HEK293T (cell line): ENCODE measurements around the gene KLHL41.

Experiments
- CTCF ChIA-PET: fragments of 350-600 bp; formaldehyde crosslinking; extraction: SDS; loops from one replicate; lab custom pipeline; 2021; ENCODE audit warnings: antibody characterized with exemption, inconsistent platforms; lab: Yijun Ruan, JAX
- POLR2A ChIA-PET: fragments of 350-600 bp; formaldehyde crosslinking; extraction: SDS; loops from one replicate; lab custom pipeline; 2020; ENCODE audit warnings: antibody characterized with exemption, inconsistent platforms; lab: Yijun Ruan, JAX
- DNase-seq: peaks from one replicate; pipeline ENCODE4 v3.0.0; 2012; ENCODE audit warnings: mixed read lengths; ENCODE audit errors: extremely low spot score
- ARNT ChIP-seq: fragments of 450-650 bp; IDR thresholded peaks from 2 replicates; pipeline ENCODE4 v1.6.1; 2017; ENCODE audit warnings: mild to moderate bottlenecking
- BHLHE40 ChIP-seq: fragments of 450-650 bp; IDR thresholded peaks from 2 replicates; pipeline ENCODE4 v1.6.1; 2016; ENCODE audit warnings: mild to moderate bottlenecking, moderate library complexity, borderline replicate concordance
- CTBP1 ChIP-seq: fragments of 450-650 bp; IDR thresholded peaks from 2 replicates; pipeline ENCODE4 v1.6.1; 2016; ENCODE audit warnings: borderline replicate concordance
- ELF4 ChIP-seq: fragments of 450-650 bp; IDR thresholded peaks from 2 replicates; pipeline ENCODE4 v1.6.1; 2017; ENCODE audit warnings: antibody characterized with exemption
- FOXA1 ChIP-seq: fragments of 450-650 bp; IDR thresholded peaks from 2 replicates; pipeline ENCODE4 v1.6.1; 2016; ENCODE audit warnings: mild to moderate bottlenecking
- FOXK2 ChIP-seq: fragments of 450-650 bp; IDR thresholded peaks from 2 replicates; pipeline ENCODE4 v1.6.1; 2016; ENCODE audit warnings: mild to moderate bottlenecking
- FOXM1 ChIP-seq: fragments of 450-650 bp; IDR thresholded peaks from 2 replicates; pipeline ENCODE4 v1.6.1; 2017; ENCODE audit warnings: mild to moderate bottlenecking, borderline replicate concordance
- HDGF ChIP-seq: fragments of 450-650 bp; IDR thresholded peaks from 2 replicates; pipeline ENCODE4 v1.6.1; 2017; ENCODE audit warnings: antibody characterized with exemption, borderline replicate concordance
- L3MBTL2 ChIP-seq: fragments of 450-650 bp; conservative IDR thresholded peaks from 2 replicates; pipeline ENCODE4 v1.6.1; 2016; ENCODE audit warnings: mild to moderate bottlenecking
- LEF1 ChIP-seq: fragments of 450-650 bp; IDR thresholded peaks from 2 replicates; pipeline ENCODE4 v1.6.1; 2017; ENCODE audit warnings: mild to moderate bottlenecking, borderline replicate concordance
- NFRKB ChIP-seq: fragments of 450-650 bp; IDR thresholded peaks from 2 replicates; pipeline ENCODE4 v1.6.1; 2016; ENCODE audit warnings: mild to moderate bottlenecking, moderate library complexity
- SP1 ChIP-seq: fragments of 450-650 bp; IDR thresholded peaks from 2 replicates; pipeline ENCODE4 v1.6.1; 2017
- SUZ12 ChIP-seq: fragments of 450-650 bp; IDR thresholded peaks from 2 replicates; pipeline ENCODE4 v1.6.1; 2016; ENCODE audit warnings: mild to moderate bottlenecking
- TARDBP ChIP-seq: fragments of 450-650 bp; IDR thresholded peaks from 2 replicates; pipeline ENCODE4 v1.6.1; 2016
- ZNF384 ChIP-seq: fragments of 450-650 bp; IDR thresholded peaks from 2 replicates; pipeline ENCODE4 v1.6.1; 2016
- TF ChIP-seq, protein P1 (sequence below): fragments of 450-650 bp; IDR thresholded peaks from 2 replicates; pipeline ENCODE4 v1.6.1; 2016

Gene KLHL41

DNA sequence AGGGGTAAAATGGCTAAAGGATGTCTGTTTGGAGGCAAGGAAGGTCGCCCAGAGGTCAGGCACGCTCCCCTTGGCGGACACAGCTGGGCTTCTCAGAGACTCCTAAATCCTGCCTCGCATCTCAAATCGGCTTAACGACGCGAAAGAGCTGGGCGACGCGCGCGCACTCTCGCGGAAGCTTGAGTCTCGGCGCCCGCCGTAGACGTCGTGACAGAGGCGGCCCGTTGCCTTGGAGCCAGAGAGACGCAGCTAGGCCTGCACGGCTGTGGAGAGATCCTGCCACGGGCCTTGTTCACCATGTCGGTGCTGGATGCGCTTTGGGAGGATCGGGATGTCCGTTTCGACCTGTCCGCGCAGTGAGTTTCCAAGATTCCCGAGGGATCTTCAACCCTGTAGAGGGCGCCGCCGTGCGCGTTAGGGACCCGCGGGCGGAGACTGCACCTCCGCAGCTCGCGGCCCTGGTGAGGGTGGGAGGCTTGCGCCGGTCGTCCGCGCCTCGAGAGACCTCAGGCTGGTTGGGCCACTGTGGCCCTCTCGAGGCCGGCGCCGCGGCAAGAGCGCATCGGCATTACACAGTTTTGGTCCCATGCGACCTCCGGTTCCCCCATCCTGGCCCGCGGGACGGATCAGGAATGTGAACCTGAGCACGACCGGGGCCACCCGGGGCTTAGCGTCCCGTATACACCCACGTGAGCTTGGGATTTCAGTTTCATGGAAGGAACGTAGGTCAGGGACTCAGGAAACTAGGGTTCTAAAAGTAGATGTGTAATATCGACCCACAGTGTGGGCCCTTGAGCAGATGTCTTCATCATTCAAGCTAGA is 30.0 kb upstream of the KLHL41 start, which contains the start of gene BBS5:
BBS5 (plus strand) TSS at position 238 of the 822 bp plus-strand sequence; CDS start at position 298, 60 bp downstream.
- DNase-seq, result peak; percentile 67
- TF ChIP-seq TARDBP (peak; percentile 15; the same call in 1 of the 2 replicates), CTBP1 (0 out of 2 replicates have a peak, but pooled peaks have one; percentile 26), SP1 (no peak), ELF4 (no peak), HDGF (no peak), L3MBTL2 (peak; percentile 78), BHLHE40 (no peak)
- TF ChIP-seq, protein P1, sequence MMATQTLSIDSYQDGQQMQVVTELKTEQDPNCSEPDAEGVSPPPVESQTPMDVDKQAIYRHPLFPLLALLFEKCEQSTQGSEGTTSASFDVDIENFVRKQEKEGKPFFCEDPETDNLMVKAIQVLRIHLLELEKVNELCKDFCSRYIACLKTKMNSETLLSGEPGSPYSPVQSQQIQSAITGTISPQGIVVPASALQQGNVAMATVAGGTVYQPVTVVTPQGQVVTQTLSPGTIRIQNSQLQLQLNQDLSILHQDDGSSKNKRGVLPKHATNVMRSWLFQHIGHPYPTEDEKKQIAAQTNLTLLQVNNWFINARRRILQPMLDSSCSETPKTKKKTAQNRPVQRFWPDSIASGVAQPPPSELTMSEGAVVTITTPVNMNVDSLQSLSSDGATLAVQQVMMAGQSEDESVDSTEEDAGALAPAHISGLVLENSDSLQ, result no peak
- ChIA-PET POLR2A (interaction anchor here (0.8 to 1.6 kb wide), 6 partner anchors 9 to 105 kb away, joined by 3 to 5 read pairs (median 3); partner anchors contain the start of genes FASTKD1 and PPIG), CTCF (interaction anchor here (0.7 to 2.0 kb wide), 7 partner anchors 9 to 1652 kb away, joined by 3 to 7 read pairs (median 3); no protein-coding TSS in a partner anchor)

DNA sequence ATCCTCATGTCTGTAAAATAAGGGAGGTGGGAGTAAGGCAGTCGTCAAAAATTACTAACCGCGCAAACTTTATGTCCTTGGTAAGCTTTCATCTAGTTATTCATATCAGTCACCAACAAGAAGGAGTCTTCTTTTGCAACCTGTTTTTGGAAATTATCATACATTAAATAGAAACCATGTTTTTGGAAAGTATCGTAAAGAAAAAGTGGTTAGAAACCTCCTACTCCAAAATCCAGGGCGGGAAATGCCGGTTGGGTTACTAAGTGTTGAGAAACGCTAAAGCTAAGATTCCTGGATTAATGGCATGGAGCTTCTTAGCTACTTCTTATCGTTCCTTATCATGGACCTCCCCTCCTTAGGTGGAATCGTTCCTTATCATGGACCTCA is 29.4 kb upstream of the KLHL41 start:
- DNase-seq, result no peak
- no peak for TF ChIP-seq NFRKB
- no peak for TF ChIP-seq SUZ12
- TF ChIP-seq HDGF, result no peak
- TF ChIP-seq ELF4, result no peak
- no peak for TF ChIP-seq CTBP1
- TF ChIP-seq FOXK2, result no peak
- TF ChIP-seq L3MBTL2, result no peak
- TF ChIP-seq BHLHE40, result no peak
- no peak for TF ChIP-seq ZNF384
- TF ChIP-seq TARDBP, result no peak
- POLR2A ChIA-PET, result interaction anchor here (1.1 to 1.6 kb wide), 4 partner anchors 8 to 94 kb away, joined by 3 to 5 read pairs (median 4); partner anchors contain the start of gene FASTKD1
- CTCF ChIA-PET, result interaction anchor here (0.7 to 2.0 kb wide), 6 partner anchors 9 to 349 kb away, joined by 3 to 7 read pairs (median 3); no protein-coding TSS in a partner anchor

DNA sequence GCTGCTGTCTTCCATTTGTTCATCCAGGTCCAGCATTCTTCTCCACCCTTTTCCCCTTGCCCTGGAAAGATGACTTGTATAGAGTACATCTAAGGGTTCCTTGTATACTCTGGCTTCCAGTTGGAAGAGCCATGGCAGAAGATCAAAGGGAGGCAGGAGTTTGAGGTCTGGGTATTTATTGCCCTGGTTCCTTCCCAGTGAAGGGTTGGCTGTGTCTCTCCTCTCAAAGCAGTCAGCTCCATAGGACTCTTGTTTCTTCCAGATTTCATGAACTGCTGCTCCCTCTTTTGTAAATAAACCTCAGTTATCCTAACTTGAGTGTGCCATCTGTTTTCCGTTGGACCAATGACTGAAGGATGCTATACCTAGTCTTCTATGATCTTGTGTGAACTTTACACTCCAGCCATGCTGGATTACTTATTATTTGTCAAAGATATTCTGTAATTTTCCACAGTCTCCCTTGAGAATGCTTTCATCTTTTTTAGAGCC is 23.8 kb upstream of the KLHL41 start:
- ChIA-PET POLR2A (no interaction called here), CTCF (no interaction called here)
- TF ChIP-seq L3MBTL2 (no peak), BHLHE40 (no peak), ZNF384 (no peak), ELF4 (no peak), SUZ12 (no peak)
- no peak for DNase-seq

DNA sequence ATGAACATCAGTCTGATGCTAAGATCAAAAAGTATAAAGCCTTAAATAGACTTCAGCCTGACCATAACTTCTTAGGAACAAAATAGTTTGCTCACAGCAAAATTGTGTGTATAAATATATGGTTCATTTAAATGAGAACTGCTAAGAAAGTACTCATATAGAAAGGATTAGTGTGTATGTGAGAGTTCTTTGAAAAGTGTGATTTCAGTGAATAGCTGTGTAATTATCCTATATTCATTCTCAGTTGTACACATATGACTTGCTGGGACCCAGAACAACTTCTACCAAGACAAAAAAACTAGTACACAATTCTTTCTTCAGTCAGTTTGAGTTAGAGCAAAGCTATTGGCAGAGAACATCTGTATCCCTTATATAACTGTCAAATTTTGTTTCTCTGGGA is 23.0 kb upstream of the KLHL41 start:
- ChIA-PET CTCF (no interaction called here), POLR2A (no interaction called here)
- TF ChIP-seq HDGF (no peak), FOXK2 (no peak), NFRKB (no peak), ARNT (no peak), ZNF384 (no peak), FOXA1 (no peak), L3MBTL2 (no peak), SUZ12 (no peak), LEF1 (no peak), FOXM1 (no peak), SP1 (no peak), TARDBP (no peak), BHLHE40 (no peak), ELF4 (no peak), CTBP1 (no peak)
- TF ChIP-seq, protein P1, result no peak
- no peak for DNase-seq

DNA sequence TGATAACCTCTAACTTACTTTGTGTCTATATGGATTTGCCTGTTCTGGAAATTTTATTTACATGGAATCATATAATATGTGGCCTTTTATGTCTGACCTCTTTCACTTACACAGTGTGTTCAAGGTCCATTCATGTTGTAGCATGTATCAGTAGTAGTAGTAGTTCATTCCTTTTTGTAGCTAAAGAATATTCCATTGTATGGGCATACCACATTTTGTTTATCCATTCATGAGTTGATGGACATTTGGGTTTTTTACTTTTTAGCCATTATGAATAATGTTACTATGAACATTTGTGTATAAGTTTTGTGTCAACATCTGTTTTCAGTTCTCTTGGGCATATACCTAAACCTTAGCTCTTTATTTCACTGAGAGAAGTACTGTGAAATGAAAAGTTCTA is 18.7 kb upstream of the KLHL41 start:
- POLR2A ChIA-PET, result interaction anchor here (0.8 kb wide), 1 partner anchor 11 kb away, joined by 3 read pairs; the partner anchor contains the start of gene BBS5
- TF ChIP-seq L3MBTL2, result no peak
- no peak for TF ChIP-seq HDGF
- TF ChIP-seq ZNF384, result no peak
- no peak for TF ChIP-seq CTBP1
- TF ChIP-seq FOXM1, result no peak
- no peak for TF ChIP-seq ARNT
- no peak for TF ChIP-seq LEF1
- TF ChIP-seq SUZ12, result no peak
- no peak for TF ChIP-seq SP1
- CTCF ChIA-PET, result no interaction called here
- no peak for DNase-seq

DNA sequence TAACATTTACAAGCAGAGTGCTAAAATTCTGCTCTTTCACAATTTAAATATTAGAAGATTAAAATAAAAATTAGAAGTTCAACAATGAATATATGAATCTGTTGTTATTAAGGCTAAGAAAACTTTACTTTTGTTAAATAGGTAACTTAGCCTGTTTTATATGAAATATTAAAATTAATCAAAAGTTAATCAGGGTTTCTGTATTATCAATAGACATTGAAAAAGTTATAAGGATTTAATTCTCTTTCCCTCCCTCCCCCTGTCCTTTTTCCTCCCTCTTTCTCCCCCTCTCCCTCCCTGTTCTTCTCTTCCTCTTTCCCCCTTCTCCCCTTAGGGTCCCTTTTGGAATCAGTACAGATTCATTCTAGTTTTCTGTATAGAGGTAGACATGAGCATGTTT is 18.1 kb upstream of the KLHL41 start:
- POLR2A ChIA-PET, result interaction anchor here (0.8 kb wide), 1 partner anchor 12 kb away, joined by 3 read pairs; the partner anchor contains the start of gene BBS5
- CTCF ChIA-PET, result no interaction called here
- TF ChIP-seq L3MBTL2 (no peak), SP1 (no peak), ARNT (no peak), FOXA1 (no peak)
- no peak for DNase-seq
